HG03520 (cell line): ENCODE data around the gene ADIG.
"Not testable (repeated sequence)": the region's sequence is repeated elsewhere in the genome, so short reads cannot be mapped to it uniquely, and the experiment has no call there.

ENCODE experiments used
- ATAC-seq: cut with Tn5 transposase; IDR thresholded peaks from one replicate; pipeline ENCODE4 v1.9.1; 2021; ENCODE audit warnings: mild to moderate bottlenecking, moderate library complexity; ENCODE audit not compliant: unreplicated experiment

The ADIG gene

GRCh38 chr20:38569747-38570525 lies 11.1 kb upstream of the ADIG start:
- no peak for ATAC-seq

DNA sequence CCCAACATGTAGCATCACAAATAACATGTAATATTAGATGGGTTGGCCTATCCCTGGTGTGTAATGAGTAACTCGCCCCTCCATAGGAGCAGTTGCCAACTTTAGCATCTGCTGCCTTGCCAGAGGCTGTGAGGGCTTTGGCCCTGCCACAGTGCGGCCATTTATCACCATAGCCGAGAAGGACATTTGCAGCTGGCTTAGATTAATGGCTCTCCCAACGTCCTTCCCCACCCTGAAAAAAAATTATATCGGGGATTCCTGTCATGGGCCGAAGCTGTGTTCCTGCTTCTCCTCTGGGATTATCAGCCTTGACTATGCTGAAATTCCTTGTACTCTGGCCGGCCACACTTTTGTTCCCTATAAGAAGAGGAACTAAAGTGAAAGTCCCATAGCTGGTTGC lies 7.6 kb upstream of the ADIG start:
- ATAC-seq, result no peak

- no peak for ATAC-seq
These were observed 1.6 kb upstream of the ADIG start for GRCh38 chr20:38579219-38579910.

- no peak for ATAC-seq
These were observed 1.1 kb upstream of the ADIG start for GRCh38 chr20:38579921-38580320.

- ATAC-seq, result no peak
These were observed 897 bp downstream of the ADIG start for GRCh38 chr20:38581830-38582358.

GRCh38 chr20:38583306-38583705 lies 2.3 kb downstream of the ADIG start:
- no peak for ATAC-seq

- ATAC-seq, result no peak
These were observed 3.2 kb downstream of the ADIG start for GRCh38 chr20:38584099-38584763.

- no peak for ATAC-seq
These were observed 4.6 kb downstream of the ADIG start for GRCh38 chr20:38585404-38586180.

DNA sequence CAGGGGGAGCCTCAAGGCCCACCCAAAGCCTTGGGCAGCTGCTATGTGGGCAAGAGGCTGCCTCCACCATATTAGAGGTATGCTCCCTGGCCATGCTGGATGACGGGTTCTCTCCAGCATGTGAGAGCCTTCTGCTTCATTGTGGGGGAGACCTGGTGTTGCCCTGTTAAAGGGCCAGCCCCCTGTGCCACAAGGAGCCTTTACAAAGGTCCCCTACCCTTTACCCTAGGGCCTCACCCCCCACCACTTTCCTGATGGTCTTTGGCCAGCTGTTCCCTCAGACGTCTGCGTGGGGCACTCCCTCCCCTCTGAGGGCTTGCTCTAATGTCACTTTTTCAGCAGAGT lies 5.2 kb downstream of the ADIG start:
- ATAC-seq, result no peak

- ATAC-seq, result no peak
These were observed 7.3 kb downstream of the ADIG start for GRCh38 chr20:38588303-38588702.

- no peak for ATAC-seq
These were observed 8.4 kb downstream of the ADIG start for GRCh38 chr20:38589351-38589750.

- ATAC-seq, result no peak
These were observed 9.1 kb downstream of the ADIG start for GRCh38 chr20:38589967-38590675.

DNA sequence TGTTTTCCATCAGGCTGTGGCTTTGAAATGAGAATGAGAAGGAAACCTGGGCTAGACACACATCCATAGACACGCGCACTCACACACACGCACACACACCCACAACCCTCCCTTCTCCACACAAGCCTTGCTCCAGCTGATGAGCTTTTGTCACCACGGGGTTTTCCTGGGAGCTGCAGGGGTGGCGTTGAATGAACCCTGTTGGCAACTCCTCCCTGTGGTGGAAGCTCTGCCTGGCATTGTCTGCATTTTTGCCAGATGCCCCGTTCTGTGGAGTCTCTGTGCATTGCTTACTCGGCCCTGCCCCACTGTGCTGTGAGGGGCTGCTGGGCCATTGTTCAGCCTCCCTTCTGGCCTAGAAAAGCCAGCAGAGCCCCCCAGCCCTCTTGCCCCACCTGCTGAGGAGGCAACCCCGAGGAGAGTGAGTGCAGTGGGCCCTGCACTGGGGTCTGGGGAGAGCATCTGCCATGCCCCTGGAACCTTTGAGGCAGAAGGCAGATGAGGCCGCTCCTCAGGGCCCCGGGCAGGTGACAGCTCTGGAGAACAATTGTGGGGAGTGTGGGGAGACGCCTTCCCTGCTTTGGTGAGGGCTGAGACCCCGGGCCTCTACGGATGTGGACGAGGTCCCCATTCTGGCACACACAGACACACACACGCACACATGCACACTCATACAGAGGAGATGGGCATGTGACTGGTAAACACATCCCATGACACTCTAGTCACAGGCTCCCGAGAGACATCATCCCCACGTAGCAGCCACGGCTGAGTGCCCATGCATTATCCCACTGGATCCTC lies 9.9 kb downstream of the ADIG start:
- ATAC-seq, result no peak

GRCh38 chr20:38591474-38592410 lies 10.7 kb downstream of the ADIG start:
- ATAC-seq, result no peak

DNA sequence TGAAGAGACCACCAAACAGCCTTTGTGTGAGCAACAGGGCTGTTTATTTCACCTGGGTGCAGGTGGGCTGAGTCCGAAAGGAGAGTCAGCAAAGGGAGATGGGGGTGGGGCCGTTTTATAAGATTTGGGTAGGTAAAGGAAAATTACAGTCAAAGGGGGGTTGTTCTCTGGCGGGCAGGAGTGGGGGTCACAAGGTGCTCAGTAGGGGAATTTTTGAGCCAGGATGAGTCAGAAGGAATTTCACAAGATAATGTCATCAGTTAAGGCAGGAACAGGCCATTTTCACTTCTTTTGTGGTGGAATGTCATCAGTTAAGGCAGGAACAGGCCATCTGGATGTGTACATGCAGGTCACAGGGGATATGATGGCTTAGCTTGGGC lies 11.4 kb downstream of the ADIG start:
- not testable (repeated sequence) for ATAC-seq

DNA sequence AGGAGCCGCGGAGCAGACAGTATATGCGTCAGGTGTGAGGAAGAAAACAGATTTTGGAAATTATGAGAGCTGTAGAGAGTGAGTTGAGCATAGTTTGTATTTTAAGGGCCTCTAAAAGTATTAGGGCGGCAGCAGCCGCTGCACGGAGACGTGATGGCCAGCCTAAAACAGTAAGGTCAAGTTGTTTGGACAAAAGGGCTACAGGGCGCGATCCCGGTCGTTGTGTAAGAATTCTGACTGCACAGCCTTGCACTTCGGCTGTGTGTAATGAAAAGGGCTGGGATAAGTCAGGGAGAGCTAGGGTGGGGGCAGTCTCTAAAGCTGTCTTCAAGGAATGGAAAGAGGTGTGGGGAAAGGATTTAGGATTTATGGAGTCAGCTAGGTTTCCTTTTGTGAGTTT lies 13.3 kb downstream of the ADIG start:
- ATAC-seq, result not testable (repeated sequence)

- ATAC-seq, result not testable (repeated sequence)
These were observed 14.9 kb downstream of the ADIG start for GRCh38 chr20:38595886-38596285.

- no peak for ATAC-seq
These were observed 18.4 kb downstream of the ADIG start for GRCh38 chr20:38599410-38599882.
